ENCODE data around the gene SETDB1. TPM values are rescaled to one million over a fixed set of nuclear protein-coding genes. Genes with fewer than 3 reads are reported as not detected.

The SETDB1 gene
- total and polyA plus RNA-seq, 2 of the 13 experiments (the other 11 are each of a cell fraction or from before 2014, with no cell fraction given), result 33.1 to 34.6 TPM

- TF ChIP-seq MYPOP (CRISPR knock-in tag; IDR thresholded peaks at IDR 0.05), result no peak
- TF ChIP-seq KMT2A (CRISPR knock-in tag; IDR thresholded peaks at IDR 0.05), result peak; percentile 47; the same call in 1 of the 2 replicates
- TF ChIP-seq ZNF3 (CRISPR knock-in tag; IDR thresholded peaks at IDR 0.05), result no peak
- no peak for TF ChIP-seq FIP1L1 (IDR thresholded peaks at IDR 0.05; ENCODE audit: borderline replicate concordance, insufficient read depth, low read depth, low read length)
- peak; percentile 47 for TF ChIP-seq ATF7 (IDR thresholded peaks at IDR 0.05)
- TF ChIP-seq ATF7 (CRISPR knock-in tag; IDR thresholded peaks at IDR 0.05), result peak; percentile 24; the same call in 1 of the 2 replicates
- TF ChIP-seq ZNF234 (CRISPR knock-in tag; conservative IDR thresholded peaks at IDR 0.05), result no peak
- peak; percentile 61; the same call in 1 of the 2 replicates for TF ChIP-seq MEIS2 (CRISPR knock-in tag; IDR thresholded peaks at IDR 0.05)
- TF ChIP-seq PLSCR1 (CRISPR knock-in tag; IDR thresholded peaks at IDR 0.05; ENCODE audit: borderline replicate concordance), result no peak
- TF ChIP-seq SAP130 (CRISPR knock-in tag; IDR thresholded peaks at IDR 0.05; ENCODE audit: low read depth), result peak; percentile 84
- peak; percentile 90 for TF ChIP-seq ZNF264 (CRISPR knock-in tag; IDR thresholded peaks at IDR 0.05)
- TF ChIP-seq FOXC1 (CRISPR knock-in tag; IDR thresholded peaks at IDR 0.05; ENCODE audit: borderline replicate concordance), result no peak
- TF ChIP-seq ZNF784 (CRISPR knock-in tag; IDR thresholded peaks at IDR 0.05; ENCODE audit: borderline replicate concordance), result no peak
- TF ChIP-seq ZBTB34 (CRISPR knock-in tag; IDR thresholded peaks at IDR 0.05), result no peak
- peak; percentile 23; the same call in 1 of the 2 replicates for TF ChIP-seq CREB1 (IDR thresholded peaks at IDR 0.05)
- TF ChIP-seq CREB1 (CRISPR knock-in tag; IDR thresholded peaks at IDR 0.05), result peak; percentile 30; the same call in 1 of the 2 replicates
- peak; percentile 35 for TF ChIP-seq SKI (IDR thresholded peaks at IDR 0.05; ENCODE audit: partially characterized antibody)
- TF ChIP-seq MIXL1 (CRISPR knock-in tag; IDR thresholded peaks at IDR 0.05), result peak; percentile 73
- no peak for TF ChIP-seq WIZ (CRISPR knock-in tag; IDR thresholded peaks at IDR 0.05)
- no peak for TF ChIP-seq ATF2 (CRISPR knock-in tag; IDR thresholded peaks at IDR 0.05)
- no peak; the same call in 1 of the 2 replicates for TF ChIP-seq TSC22D2 (CRISPR knock-in tag; IDR thresholded peaks at IDR 0.05; ENCODE audit: borderline replicate concordance)
- 0 out of 2 replicates have a peak, but pooled peaks have one; percentile 14 for TF ChIP-seq SP5 (CRISPR knock-in tag; IDR thresholded peaks at IDR 0.05; ENCODE audit: borderline replicate concordance, low read depth)
- TF ChIP-seq HMG20A (CRISPR knock-in tag; IDR thresholded peaks at IDR 0.05; ENCODE audit: borderline replicate concordance), result peak; percentile 77
- no peak for TF ChIP-seq EZH2 (conservative IDR thresholded peaks at IDR 0.05; ENCODE audit: low read depth, low read length)
- peak; percentile 54; the same call in 1 of the 2 replicates for TF ChIP-seq ZKSCAN8 (CRISPR knock-in tag; IDR thresholded peaks at IDR 0.05; ENCODE audit: borderline replicate concordance)
- TF ChIP-seq IKZF1 (IDR thresholded peaks at IDR 0.05), result no peak
- peak; percentile 67 for TF ChIP-seq ZEB1 (IDR thresholded peaks at IDR 0.05; ENCODE audit: insufficient replicate concordance, low read depth)
These were observed 86.7 kb downstream of the SETDB1 start (continued) for GRCh38 chr1:151012684-151013471.
